Measurements from ENCODE around the gene OXT.
"Not testable (repeated sequence)": the region's sequence is repeated elsewhere in the genome, so short reads cannot be mapped to it uniquely, and the experiment has no call there.

OXT gene

DNA sequence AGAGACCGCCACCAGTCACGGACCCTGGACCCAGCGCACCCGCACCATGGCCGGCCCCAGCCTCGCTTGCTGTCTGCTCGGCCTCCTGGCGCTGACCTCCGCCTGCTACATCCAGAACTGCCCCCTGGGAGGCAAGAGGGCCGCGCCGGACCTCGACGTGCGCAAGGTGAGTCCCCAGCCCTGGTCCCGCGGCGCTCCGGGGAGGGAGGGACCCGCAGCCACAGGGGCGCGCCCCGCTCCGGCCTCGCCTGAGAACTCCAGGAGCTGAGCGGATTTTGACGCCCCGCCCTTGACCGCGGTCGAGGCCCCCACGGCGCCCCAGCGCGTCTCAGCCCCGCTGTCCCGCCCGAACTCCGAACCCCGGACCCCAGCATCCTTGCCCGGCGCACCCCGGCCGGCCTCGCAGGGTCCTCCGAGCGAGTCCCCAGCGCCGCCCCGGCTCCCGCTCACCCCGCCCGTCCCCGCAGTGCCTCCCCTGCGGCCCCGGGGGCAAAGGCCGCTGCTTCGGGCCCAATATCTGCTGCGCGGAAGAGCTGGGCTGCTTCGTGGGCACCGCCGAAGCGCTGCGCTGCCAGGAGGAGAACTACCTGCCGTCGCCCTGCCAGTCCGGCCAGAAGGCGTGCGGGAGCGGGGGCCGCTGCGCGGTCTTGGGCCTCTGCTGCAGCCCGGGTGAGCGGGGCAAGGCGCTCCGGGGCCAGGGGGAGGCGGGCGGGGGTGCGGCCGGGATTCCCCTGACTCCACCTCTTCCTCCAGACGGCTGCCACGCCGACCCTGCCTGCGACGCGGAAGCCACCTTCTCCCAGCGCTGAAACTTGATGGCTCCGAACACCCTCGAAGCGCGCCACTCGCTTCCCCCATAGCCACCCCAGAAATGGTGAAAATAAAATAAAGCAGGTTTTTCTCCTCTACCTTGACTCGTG, at the start of gene OXT:
Gene OXT (plus strand): TSS at position 11 of the 920 bp plus-strand sequence. CDS start 36 bp downstream, at position 47.
- no peak for DNase-seq

DNA sequence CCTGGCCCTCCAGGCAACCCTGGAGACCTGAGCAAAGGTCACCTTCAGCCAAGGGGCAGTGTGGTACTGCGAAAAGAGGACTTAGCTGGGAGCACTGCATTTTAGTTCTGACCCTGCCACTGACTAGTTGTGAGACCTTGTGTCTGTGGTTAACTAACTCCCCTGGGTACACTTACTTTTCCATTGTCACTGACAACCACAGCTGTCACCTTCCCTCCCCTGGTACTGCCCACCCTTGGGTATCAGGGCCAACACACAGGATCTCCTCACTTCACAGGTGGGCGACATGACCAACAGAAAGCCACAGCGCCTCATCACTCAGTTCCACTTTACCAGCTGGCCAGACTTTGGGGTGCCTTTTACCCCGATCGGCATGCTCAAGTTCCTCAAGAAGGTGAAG, 49.6 kb upstream of the OXT start:
- no peak for DNase-seq

DNA sequence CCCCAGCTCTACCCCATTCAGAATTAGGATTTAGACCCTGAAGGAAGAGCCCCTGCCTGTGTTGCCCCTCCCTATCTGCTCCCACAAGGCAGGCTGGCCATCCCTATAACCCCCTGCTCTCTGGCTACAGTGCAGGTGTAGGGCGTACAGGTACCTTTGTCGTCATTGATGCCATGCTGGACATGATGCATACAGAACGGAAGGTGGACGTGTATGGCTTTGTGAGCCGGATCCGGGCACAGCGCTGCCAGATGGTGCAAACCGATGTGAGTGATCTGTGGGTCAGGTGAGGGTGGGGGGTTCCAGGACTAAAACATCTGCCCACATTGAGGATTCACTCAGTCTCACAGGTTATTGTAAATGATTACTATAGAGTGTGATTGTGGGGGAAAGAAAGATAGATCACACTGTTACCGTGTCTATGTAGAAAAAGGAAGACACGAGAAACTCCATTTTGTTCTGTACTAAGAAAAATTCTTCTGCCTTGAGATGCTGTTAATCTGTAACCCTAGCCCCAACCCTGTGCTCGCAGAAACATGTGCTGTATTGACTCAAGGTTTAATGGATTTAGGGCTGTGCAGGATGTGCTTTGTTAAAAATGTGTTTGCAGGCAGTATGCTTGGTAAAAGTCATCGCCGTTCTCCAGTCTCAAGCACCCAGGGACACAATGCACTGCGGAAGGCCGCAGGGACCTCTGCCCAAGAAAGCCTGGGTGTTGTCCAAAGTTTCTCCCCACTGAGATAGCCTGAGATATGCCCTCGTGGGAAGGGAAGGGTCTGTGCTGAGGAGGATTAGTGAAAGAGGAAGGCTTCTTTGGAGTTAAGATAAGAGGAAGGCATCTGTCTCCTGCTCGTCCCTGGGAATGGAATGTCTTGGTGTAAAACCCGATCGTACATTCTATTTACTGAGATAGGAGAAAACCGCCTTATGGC, 48.6 kb upstream of the OXT start:
- DNase-seq, result not testable (repeated sequence)

DNA sequence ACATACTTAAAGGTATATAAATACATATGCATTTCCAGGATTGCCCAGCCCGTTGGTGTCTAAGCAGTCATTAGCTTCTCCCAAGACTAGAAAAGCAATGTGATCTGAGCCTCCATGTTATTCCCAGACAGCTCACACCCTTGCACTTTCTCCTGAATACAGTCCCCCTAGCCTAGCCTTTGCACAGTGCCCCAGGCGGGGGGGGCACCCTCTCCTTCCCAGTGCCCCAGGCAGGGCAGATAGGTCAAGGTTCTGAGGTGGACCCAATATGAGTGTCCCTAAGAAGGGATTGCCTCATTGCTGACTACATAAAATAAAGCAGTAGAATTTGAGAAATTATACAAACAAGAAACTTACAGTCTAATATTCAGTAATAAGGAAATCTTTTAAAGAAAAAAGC, 43.4 kb upstream of the OXT start:
- DNase-seq, result no peak

DNA sequence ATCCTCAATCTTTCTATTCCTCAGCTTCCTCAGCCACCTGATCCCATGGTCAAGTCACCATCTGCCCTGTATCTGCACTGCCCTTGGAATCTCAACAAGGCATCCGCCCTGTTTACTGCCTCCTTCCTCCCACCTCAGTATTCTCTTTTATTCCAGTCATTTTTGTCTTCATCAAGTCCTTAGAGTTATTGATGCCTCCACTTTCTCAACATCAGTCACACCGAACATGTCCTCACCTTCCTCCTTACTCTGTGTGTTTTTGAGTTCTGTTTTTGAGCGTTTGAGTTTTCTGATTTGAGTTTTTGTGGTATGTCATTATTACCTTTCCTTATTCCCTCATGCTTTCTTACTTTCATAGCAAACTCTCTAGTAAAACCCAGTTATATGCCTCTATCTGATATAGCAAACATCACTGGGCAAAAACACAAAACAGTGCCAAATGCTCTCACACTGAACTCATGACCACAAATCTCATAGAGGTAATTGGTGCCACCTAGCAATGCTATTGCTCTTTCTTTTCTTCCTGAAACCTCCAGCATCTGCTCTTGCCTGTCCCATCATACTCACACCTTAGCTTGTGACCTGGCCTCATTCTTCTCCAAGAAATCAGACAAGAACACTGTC, 39.8 kb upstream of the OXT start:
- DNase-seq, result no peak

DNA sequence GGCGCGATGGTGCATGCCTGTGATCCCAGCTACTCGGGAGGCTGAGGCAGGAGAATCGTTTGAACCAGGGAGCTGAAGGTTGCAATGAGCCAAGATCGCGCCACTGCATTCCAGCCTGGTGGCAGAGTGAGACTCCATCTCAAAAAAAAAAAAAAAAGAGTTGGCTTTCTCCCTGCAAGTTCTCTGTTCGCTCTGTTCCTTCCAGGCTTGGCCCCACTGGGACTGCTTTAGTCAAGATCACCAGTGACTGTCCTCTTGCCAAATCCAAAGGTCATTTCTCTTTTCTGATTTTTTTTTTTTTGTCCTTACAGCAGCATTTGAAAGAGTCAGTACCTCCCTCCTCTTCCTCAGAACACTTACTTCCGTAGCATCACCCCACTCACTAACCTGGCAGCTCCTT, 38.8 kb upstream of the OXT start:
- no peak for DNase-seq

DNA sequence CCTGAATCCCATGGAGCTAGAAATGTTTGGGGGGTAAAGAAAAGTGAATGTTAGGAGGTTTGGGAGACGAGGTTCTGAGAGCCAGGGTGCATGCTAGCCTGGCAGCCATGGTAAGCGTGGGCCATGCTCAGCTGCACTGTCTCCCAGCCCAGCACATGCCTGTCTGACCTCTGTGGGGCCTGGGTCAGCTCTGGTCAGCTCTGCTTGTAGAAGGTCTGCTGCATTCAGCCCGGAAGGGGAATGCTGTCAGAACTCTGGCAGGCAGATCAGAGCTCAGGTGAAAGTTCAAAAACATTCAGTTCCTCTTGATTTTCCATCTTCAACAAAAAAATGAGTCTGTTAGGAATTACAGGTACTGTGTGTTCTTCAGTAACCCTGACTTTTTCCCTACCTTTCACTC, 33.8 kb upstream of the OXT start:
- no peak for DNase-seq

DNA sequence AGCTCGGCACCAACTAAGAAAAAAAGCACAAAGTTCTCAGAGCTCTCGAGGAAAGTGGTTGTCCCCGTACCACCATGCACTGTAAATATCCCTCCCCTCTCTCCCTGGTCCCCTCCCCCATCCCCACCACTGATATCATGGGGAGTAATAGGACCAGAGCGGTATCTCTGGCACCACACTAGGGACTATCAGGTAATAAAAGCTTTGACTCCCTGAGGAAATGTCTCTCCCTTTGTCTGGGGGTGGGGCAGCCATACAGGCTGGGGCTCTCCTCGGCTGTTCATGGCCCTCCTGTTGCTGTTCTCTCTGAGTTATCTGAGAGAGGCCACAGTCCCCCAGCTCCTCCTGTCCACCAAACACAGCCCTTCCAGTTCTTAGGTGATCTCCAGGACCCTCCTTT, 33.0 kb upstream of the OXT start:
- no peak for DNase-seq

DNA sequence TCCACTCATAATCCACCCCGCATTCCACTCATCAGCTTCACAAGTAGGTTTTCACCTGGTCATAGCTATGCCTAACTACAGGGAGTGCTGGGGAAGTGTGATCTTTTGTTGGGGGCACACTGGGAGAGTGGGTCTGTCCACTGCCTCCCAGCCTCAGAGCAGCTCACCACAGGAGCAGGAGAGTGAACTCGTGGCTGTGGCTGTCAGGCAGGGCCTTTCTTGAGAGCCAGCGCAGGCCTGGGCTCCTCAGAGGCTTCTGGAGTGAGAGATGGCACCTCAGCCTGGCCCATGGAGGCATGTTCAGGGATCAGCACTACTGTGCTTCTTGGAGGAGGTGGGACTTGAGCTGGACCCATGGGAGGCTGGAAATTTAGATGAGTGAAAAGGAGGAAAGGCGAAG, 32.0 kb upstream of the OXT start:
- DNase-seq, result no peak

DNA sequence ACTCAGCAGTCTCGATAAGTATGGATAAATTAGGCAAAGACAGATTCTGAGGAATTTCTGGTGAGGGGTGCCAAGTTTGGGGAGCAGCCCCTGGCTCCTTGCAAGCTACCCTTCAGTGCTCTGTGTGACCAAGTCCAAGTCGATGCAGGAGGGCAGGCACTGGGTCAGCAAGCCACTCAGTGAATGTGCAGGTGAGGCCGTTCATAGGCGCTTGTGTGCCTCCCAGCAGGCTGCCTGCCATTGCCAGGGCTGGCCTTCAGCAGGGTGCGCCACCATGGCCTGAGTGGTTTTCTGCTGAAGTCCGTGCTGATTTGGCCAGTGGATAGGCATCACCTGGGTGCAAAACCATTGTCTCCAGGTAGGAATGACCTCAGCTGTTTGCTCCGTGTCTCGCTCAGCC, 31.3 kb upstream of the OXT start:
- no peak for DNase-seq

DNA sequence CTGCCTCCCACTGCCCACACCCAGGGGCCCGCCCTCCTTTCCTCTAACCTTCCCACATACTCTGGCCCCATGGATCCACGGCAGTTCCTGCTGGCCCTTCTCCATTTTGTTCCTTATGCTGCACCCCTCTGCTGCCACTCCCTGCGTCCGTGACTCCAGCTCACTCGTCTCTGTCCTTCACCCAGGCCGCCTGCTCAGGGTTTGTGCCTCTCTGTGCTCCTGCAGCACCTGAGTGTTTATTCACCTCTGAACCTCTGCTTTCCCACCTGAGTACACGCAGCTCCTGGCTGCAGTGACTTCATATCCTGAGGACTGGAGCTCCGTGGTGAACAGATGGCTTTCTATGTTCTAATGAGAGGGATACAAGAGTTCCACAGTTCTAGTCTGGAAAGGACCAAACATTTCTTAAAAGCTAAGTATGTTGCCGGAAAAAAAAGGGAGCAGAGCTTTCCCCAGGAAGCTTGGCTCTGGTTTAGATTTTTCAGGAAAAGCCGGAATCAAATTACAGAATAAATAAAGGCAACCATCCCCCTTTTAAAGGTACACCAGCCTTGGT, 29.5 kb upstream of the OXT start:
- DNase-seq, result no peak

DNA sequence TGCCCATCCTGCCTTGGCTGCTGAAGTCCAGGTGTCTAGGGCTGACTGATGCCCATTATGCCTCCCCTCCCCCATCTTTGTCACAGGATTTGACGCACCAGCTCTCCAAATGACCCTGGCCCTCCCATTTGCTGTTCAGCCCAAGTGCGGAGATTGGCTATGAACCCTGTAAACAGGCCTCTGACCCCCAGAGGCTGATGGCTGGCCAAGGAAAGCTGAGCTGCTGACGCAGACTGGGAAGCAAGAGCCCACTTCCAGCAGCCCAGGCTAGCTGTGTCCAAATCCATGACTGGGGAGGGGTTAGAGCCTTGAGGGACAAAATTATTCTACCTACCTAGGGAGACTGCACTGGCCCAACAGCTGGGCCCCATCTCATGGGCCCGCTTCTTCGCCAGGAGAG, 28.8 kb upstream of the OXT start:
- DNase-seq, result no peak

DNA sequence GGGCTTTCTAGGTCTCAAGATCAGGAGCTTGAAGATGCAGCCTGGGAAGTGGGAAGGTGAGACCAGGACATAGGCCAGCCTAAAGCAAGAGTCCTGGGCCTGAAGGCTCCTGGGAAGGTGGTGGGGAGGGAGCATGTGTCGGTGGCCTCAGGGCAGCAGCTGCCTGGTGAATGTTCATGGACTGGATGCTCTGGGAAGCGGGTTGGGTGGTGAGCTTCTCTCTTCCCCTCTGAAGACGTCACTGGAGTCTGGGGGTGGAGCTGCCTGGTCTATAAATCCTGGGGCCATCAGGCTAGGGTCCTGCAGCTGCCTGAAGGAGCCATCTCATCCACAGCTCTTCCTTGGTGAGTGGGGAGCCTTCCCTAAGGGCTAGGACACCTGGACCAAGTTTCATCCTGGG, 28.1 kb upstream of the OXT start, which contains the start of gene GNRH2:
Gene GNRH2 (plus strand): TSS at position 301 of the 400 bp plus-strand sequence. CDS start 793 bp downstream, outside the sequence.
- DNase-seq, result no peak

DNA sequence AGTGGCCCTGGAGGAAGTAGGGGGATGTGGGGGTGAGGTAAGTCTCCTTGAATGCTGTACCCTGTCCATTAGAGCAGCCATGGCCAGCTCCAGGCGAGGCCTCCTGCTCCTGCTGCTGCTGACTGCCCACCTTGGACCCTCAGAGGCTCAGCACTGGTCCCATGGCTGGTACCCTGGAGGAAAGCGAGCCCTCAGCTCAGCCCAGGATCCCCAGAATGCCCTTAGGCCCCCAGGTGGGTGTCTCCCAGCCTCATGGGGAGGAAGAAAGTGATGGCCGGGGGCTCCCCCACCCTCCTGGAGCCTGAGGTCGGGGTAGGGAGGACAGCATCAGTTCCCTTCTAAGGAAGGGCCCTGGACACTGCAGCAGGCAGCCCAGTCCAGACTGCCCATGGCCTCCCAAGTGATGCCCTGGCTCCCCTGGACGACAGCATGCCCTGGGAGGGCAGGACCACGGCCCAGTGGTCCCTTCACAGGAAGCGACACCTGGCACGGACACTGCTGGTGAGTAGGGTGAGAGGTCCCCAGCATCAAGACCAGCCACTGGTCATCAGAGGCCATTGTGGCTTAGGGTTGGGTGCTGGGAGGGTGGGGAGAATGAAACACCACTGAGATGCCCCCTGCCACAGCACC, 27.0 kb upstream of the OXT start:
- DNase-seq, result no peak

DNA sequence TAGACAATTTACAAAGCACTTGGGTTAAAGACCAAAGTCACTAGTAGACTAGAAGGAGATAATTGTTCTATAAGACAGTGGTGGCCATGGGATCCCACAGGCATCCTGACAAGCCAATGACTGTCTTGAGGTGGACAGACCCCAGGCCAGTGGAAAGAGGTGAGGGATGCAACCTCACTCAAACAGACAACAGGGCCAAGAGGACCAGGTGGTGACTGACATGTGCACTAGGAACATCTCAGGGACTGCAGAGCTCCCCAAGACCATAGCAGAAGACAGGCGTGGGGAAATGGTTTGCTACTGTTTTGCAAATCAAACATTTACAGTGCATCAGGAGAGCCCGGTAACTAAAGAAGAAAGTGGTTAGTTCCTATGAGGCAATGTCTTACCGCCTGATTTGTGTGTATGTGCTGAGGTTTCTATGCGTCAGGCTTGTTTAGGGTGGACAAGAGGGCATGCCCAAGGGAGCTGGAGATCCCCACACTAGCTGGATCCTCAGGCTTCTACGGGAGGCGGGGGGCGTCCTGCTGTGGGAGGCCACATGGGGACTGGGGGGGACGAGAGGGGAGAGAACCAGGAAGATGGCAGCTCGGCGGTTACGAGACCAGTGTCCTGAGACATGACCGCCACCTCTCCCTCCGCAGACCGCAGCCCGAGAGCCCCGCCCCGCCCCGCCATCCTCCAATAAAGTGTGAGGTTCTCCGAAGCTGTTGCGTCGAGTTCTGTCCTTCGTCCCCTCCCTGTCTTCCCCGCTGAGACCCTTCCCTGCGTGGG, 26.2 kb upstream of the OXT start:
- no peak for DNase-seq

DNA sequence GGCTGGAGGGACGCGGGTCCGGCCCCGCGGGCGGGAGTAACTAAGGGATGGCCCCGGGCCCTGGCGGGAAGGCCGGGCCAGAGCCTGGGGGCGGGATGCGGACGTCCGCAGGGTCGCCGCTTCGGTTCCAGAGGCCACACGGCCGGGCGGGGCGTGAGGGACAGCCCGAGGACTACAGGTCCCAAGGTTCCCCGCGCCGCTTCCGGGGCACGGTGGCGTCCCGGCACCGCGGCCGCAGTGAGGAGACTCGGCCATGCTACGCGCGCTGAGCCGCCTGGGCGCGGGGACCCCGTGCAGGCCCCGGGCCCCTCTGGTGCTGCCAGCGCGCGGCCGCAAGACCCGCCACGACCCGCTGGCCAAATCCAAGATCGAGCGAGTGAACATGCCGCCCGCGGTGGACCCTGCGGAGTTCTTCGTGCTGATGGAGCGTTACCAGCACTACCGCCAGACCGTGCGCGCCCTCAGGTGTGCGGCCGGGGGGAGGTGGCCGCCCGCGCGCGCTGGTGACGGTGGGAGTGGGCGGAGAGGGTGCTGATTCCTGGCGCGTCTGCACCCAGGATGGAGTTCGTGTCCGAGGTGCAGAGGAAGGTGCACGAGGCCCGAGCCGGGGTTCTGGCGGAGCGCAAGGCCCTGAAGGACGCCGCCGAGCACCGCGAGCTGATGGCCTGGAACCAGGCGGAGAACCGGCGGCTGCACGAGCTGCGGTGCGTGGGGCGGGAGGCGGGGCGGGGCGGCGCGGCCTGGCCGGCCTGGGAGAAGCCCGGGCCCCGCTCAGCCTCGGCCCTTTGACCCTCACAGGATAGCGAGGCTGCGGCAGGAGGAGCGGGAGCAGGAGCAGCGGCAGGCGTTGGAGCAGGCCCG, 25.4 kb upstream of the OXT start, which contains the start of gene MRPS26:
Gene MRPS26 (plus strand): TSS at position 237 of the 861 bp plus-strand sequence. CDS start 17 bp downstream, at position 254.
- DNase-seq, result no peak

DNA sequence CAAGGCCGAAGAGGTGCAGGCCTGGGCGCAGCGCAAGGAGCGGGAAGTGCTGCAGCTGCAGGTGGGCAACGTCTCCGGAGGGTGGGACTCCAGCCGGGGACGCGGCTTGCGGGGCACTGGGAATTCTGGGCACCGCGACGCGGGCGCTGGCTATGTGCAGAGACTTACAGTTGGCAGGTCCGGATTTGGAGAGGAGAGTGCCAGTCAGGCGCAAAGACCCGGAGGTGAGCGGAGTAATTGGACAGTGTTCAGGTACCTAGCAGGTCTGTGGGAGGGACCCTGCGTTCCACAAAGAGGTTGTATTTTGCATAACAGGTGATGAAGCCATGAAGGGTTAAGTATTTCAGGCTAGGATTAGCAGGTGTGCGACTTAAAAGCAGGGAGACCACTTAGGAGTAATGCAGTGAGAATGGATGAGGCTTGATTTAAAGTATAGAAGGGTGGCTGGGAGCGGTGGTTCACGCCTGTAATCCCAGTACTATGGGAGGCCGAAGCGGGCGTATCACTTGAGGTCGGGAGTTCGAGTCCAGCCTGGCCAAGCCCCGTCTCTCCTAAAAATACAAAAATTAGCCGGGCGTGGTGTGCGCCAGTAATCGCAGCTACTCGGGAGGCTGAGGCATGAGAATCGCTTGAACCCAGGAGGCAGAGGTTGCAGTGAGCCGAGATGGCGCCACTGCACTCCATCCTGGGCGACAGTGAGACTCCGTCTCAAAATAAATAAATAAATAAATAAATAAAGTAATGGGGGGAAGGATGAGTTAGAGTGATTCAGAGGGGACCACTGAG, 24.6 kb upstream of the OXT start:
- no peak for DNase-seq

DNA sequence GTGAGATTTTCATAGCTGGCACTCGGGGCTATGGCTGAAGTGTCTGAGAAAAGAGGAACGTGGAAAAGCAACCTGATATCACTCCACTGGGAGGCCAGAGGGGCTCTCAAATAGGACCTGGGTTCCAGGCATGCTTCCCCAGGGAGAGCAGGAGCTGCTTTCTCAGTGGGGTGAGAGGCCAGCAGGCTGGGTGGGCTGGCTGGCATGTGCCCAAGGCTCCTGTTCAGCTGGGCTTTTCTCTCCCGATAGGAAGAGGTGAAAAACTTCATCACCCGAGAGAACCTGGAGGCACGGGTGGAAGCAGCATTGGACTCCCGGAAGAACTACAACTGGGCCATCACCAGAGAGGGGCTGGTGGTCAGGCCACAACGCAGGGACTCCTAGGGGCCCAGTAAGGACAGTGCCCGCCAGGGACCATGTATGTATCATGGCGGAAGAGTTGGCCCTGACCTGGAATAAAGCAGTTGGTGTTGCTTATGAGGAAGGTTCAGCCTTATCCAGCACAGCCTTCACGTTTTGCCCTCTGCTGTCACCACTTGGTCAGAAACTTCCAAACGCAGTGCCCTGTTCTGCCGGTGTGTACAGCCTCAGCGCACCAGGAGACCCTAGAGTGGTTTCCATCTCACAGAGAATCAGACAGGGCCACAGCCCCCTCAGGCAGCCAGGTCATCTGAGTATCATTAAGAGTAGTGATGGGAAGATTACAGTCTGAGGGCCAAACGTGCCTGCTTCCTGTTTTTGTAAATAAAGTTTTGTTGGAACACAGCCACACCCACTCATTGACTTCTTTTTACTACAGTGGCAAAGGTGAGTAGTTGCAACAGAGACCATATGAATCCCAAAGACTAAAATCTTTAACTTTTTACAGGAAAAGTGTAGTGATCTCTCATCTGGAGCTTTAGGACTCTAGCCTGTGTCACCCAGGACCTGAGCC, 23.7 kb upstream of the OXT start:
- DNase-seq, result no peak
